HepG2 (cell line): ENCODE measurements around the gene HYCC1. TPM values are rescaled to one million over a fixed set of nuclear protein-coding genes. Genes with fewer than 3 reads are reported as not detected.

Experiments used
- ATAC-seq: fragments of 200-7000 bp; cut with Tn5 transposase; 3 replicates; pipeline ENCODE4 v1.9.1; 2020; ENCODE audit warnings: mild to moderate bottlenecking, moderate library complexity
- BruUV-seq: library from RNA; stranded (reverse); fragments of 400-500 nt; replicated peaks from 2 replicates; lab custom pipeline; 2021; lab: Mats Ljungman, UMichigan
- CTCF ChIA-PET: fragments of 300-600 bp; formaldehyde crosslinking; extraction: SDS; loops from one replicate; lab custom pipeline; 2021; ENCODE audit warnings: low total read pairs, inconsistent platforms, low intra/inter-chr PET ratio; lab: Yijun Ruan, JAX
- POLR2A ChIA-PET: fragments of 350-600 bp; sonication (Branson Sonifier 250); formaldehyde crosslinking; loops from one replicate; lab custom pipeline; 2020; ENCODE audit warnings: antibody characterized with exemption, inconsistent platforms; lab: Yijun Ruan, JAX
- DNase-seq: peaks from one replicate; pipeline ENCODE4 v3.0.0-alpha.2; 2015; ENCODE audit warnings: low spot score
- FAIRE-seq: peaks from 3 replicates; lab custom pipeline; 2011; peaks lifted over from hg19 to GRCh38; lab: Jason Lieb, UNC
- H2AFZ ChIP-seq: one replicate; pipeline ENCODE4 v1.6.1; 2011; ENCODE audit warnings: low read length, inconsistent platforms
- H3K27ac ChIP-seq: fragments of 300-600 bp; 3 replicates; pipeline ENCODE4 v1.8.0; 2011; ENCODE audit warnings: mixed run types, mild to moderate bottlenecking, mixed read lengths, low read length, inconsistent platforms; ENCODE audit not compliant: insufficient read depth; ENCODE audit errors: extremely low read length
- H3K27me3 ChIP-seq, 2 experiments: fragments of 200-600 bp in 1 of 2; 2 replicates in 1 of 2; 3 replicates in 1 of 2; pipeline versions ENCODE4 v1.6.0 to v1.8.0; 2011; ENCODE audit warnings: low read length in 2 of 2, mild to moderate bottlenecking in 2 of 2, moderate library complexity in 2 of 2, inconsistent platforms in 1 of 2; ENCODE audit not compliant: insufficient read depth in 2 of 2, control insufficient read depth in 1 of 2
- H3K36me3 ChIP-seq, 2 experiments: fragments of 200-600 bp in 1 of 2; replicated peaks in 1 of 2; 2 replicates in 1 of 2; 3 replicates in 1 of 2; pipeline versions ENCODE4 v1.5.1 to v1.8.0; 2011; ENCODE audit warnings: low read length in 2 of 2, inconsistent platforms in 1 of 2; ENCODE audit not compliant: insufficient read depth in 2 of 2, control insufficient read depth in 1 of 2
- H3K4me1 ChIP-seq: 2 replicates; pipeline ENCODE4 v1.5.1; 2012; ENCODE audit warnings: low read length, inconsistent platforms; ENCODE audit not compliant: insufficient read depth
- H3K4me2 ChIP-seq: 2 replicates; pipeline ENCODE4 v1.6.0; 2011; ENCODE audit warnings: low read depth, low read length, inconsistent platforms
- H3K4me3 ChIP-seq, 3 experiments: fragments of 200-600 bp in 1 of 3; sonication (generic), shearing (Covaris generic) in 1 of 3; replicated peaks in 1 of 3; 2 replicates each; pipeline ENCODE4 v1.5.1; 2011 to 2016; ENCODE audit warnings: low read length in 3 of 3, inconsistent platforms in 2 of 3, low read depth in 2 of 3, mild to moderate bottlenecking in 2 of 3, control low read depth in 1 of 3, mixed read lengths in 1 of 3; ENCODE audit not compliant: insufficient read depth in 1 of 3
- H3K79me2 ChIP-seq: one replicate; pipeline ENCODE4 v1.6.1; 2011; ENCODE audit warnings: low read length, inconsistent platforms; ENCODE audit not compliant: insufficient read depth
- H3K9ac ChIP-seq: 2 replicates; pipeline ENCODE4 v1.6.0; 2011; ENCODE audit warnings: mild to moderate bottlenecking, low read depth, low read length, inconsistent platforms; ENCODE audit not compliant: insufficient read depth
- H3K9me3 ChIP-seq: 2 replicates; pipeline ENCODE4 v1.5.1; 2012; ENCODE audit warnings: mild to moderate bottlenecking, low read length
- H4K20me1 ChIP-seq: 2 replicates; pipeline ENCODE4 v1.6.0; 2011; ENCODE audit warnings: inconsistent platforms, mild to moderate bottlenecking, low read length, moderate library complexity; ENCODE audit not compliant: insufficient read depth
- CCDC6 ChIP-seq: sonication (generic); formaldehyde crosslinking; IDR thresholded peaks from 2 replicates; pipeline ENCODE4 v1.8.1; 2022; ENCODE audit warnings: mild to moderate bottlenecking, missing genetic modification reagents, moderate library complexity
- GABPB1 ChIP-seq: IDR thresholded peaks from 2 replicates; pipeline ENCODE4 v1.6.1; 2016; ENCODE audit warnings: mild to moderate bottlenecking, missing genetic modification reagents, moderate library complexity, missing compliant biosample characterization
- STAG1 ChIP-seq: sonication (generic); formaldehyde crosslinking; IDR thresholded peaks from 2 replicates; pipeline ENCODE4 v1.4.0; 2020; ENCODE audit warnings: missing genetic modification reagents
- ZBTB7B ChIP-seq: sonication (generic); formaldehyde crosslinking; IDR thresholded peaks from 2 replicates; pipeline ENCODE4 v1.4.0; 2020; ENCODE audit warnings: missing genetic modification reagents
- ZFX ChIP-seq: sonication (generic); formaldehyde crosslinking; IDR thresholded peaks from 2 replicates; pipeline ENCODE4 v1.4.0; 2020; ENCODE audit warnings: mild to moderate bottlenecking, low read depth, missing genetic modification reagents, moderate library complexity
- ZNF138 ChIP-seq: sonication (generic); formaldehyde crosslinking; IDR thresholded peaks from 2 replicates; pipeline ENCODE4 v1.5.0; 2020; ENCODE audit warnings: mild to moderate bottlenecking, low read depth, missing genetic modification reagents
- ZNF224 ChIP-seq: sonication (generic); formaldehyde crosslinking; IDR thresholded peaks from 2 replicates; pipeline ENCODE4 v1.5.0; 2020; ENCODE audit warnings: mild to moderate bottlenecking, missing genetic modification reagents
- ZNF282 ChIP-seq: fragments of 450-650 bp; IDR thresholded peaks from 2 replicates; pipeline ENCODE4 v1.6.1; 2018; ENCODE audit not compliant: partially characterized antibody
- ZNF441 ChIP-seq: sonication (generic); formaldehyde crosslinking; IDR thresholded peaks from 2 replicates; pipeline ENCODE4 v1.7.0; 2021; ENCODE audit warnings: missing genetic modification reagents, borderline replicate concordance
- ZNF547 ChIP-seq: sonication (generic); formaldehyde crosslinking; IDR thresholded peaks from 2 replicates; pipeline ENCODE4 v1.5.1; 2020; ENCODE audit warnings: mild to moderate bottlenecking, missing genetic modification reagents
- ZNF605 ChIP-seq: sonication (generic); formaldehyde crosslinking; IDR thresholded peaks from 2 replicates; pipeline ENCODE4 v1.8.0; 2022; ENCODE audit warnings: mild to moderate bottlenecking, missing genetic modification reagents
- ZNF749 ChIP-seq: sonication (generic); formaldehyde crosslinking; IDR thresholded peaks from 2 replicates; pipeline ENCODE4 v1.8.0; 2022; ENCODE audit warnings: mild to moderate bottlenecking, missing genetic modification reagents, moderate library complexity, borderline replicate concordance
- ZNF777 ChIP-seq: sonication (generic); formaldehyde crosslinking; IDR thresholded peaks from 2 replicates; pipeline ENCODE4 v1.4.0; 2020; ENCODE audit warnings: missing genetic modification reagents
- WGBS: methylation state at CpG from one replicate; pipeline ENCODE4 v1.1.6; 2017; ENCODE audit warnings: low lambda C conversion rate; 5-methylcytosine and 5-hydroxymethylcytosine counted together
- in situ Hi-C: cut with HindIII; loops from 2 replicates; pipeline ENCODE4 v1.10.0; 2017; ENCODE audit warnings: low pct_unique_long_range_greater_than_20kb; ENCODE audit not compliant: extremely low pct_ligation_motif_present
- intact Hi-C: fragments of 100-400 bp; cut with micrococcal nuclease; formaldehyde crosslinking; loops from one replicate; pipeline ENCODE4 v1.10.0; 2022; ENCODE audit not compliant: unreplicated experiment
- polyA plus RNA-seq, 8 experiments: library from polyadenylated mRNA; depleted of rRNA in 3 of 8; stranded (reverse) in 7 of 8; unstranded in 1 of 8; fragments of >200 nt; fragmentation: Illumina TruSeq in 4 of 8; extraction: Trizol in 4 of 8; gene quantifications; 2 replicates each; pipeline versions ENCODE4 v1.2.1 to v1.2.3, GENCODE V29; 2011 to 2016; ENCODE audit warnings: low read depth in 4 of 8, missing spikeins in 1 of 8, mixed read lengths in 1 of 8; ENCODE audit not compliant: insufficient read depth in 1 of 8
- total RNA-seq, 5 experiments: library from RNA; depleted of rRNA; stranded (reverse); fragments of >200 nt; fragmentation: Illumina TruSeq; extraction: Trizol; gene quantifications; 2 replicates each; pipeline ENCODE4 v1.2.3, GENCODE V29; 2016; ENCODE audit warnings: low read depth in 1 of 5
- TF ChIP-seq, protein P1 (sequence below): sonication (generic); formaldehyde crosslinking; IDR thresholded peaks from 2 replicates; pipeline ENCODE4 v1.4.0; 2020; ENCODE audit warnings: missing genetic modification reagents
- TF ChIP-seq, protein P2 (sequence below): sonication (generic); formaldehyde crosslinking; conservative IDR thresholded peaks from 2 replicates; pipeline ENCODE4 v1.8.1; 2023; ENCODE audit warnings: missing genetic modification reagents
- TF ChIP-seq, protein P3 (sequence below): sonication (generic); formaldehyde crosslinking; IDR thresholded peaks from 2 replicates; pipeline ENCODE4 v1.4.0; 2020; ENCODE audit warnings: mild to moderate bottlenecking, missing genetic modification reagents
- TF ChIP-seq, protein P4 (sequence below): IDR thresholded peaks from 2 replicates; pipeline ENCODE4 v1.6.1; 2016; ENCODE audit warnings: low read depth, borderline replicate concordance

Gene HYCC1
- total and polyA plus RNA-seq, 2 of the 13 experiments (the other 11 are each of a cell fraction or from before 2014, with no cell fraction given) = 9.5 to 41.8 TPM

DNA sequence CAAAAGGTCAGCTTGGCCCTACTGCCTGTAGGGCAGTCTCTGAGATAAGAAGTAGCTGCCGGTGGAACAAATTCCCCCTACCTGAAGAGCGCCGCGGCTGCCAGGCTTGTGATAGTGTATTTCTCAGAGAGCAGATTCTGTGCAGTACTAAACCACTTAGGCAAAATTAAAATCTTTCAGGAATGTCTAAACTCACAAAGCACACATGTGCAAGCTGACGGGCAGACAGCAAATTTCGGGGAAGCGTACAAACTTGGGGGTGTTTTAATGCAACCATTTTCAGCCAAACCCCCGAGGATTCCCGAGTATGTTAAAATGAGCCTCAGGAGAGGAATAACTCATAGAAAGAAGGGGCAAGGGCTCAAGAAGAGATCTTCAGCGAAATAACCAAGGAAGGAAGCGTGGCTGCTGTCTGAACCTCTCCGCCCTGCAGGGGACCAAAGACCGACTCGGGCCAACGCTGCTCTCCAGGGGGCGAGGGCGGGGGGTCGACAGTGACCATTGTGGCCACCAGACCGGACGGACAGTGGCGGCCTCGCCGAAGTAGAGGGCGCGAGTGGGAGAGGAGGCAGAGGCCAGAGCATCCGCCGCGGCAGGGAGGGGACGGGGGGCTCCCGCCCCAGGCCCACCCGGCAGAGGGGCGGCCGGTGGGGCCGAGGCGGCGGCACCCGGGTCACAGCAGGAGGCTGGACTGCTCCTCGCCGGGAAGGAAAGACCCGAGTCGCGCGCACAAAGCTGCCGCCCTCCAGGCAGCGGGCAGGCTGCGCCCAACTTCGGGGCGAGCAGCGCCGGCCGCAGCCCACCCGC lies 819 bp downstream of the HYCC1 start:
- ChIA-PET CTCF (interaction anchor here (1.1 kb wide), 1 partner anchor 43 kb away, joined by 4 read pairs; no protein-coding TSS in a partner anchor), POLR2A (no interaction called here)
- FAIRE-seq = no peak
- H3K36me3 ChIP-seq = no peaks in the 10 kb centered on the region
- H4K20me1 ChIP-seq = peaks cover 6% of the 10 kb centered on the region; the same call in 1 of the 2 replicates
- peaks cover 65% of the 10 kb centered on the region for H3K4me1 ChIP-seq
- H3K79me2 ChIP-seq = peaks cover 36% of the 10 kb centered on the region
- no peaks in the 10 kb centered on the region for H3K9me3 ChIP-seq
- intact Hi-C loops = loop anchor here (5.0 kb wide), 2 partner anchors 459 to 571 kb away; partner anchors contain the start of gene IGF2BP3
- H3K4me2 ChIP-seq = peak overlapping the region; percentile 74
- peak overlapping the region; percentile 72 for H3K9ac ChIP-seq
- 2% methylated on average over 17 of the region's 52 CpGs for WGBS
- DNase-seq = peak; percentile 14
- H2AFZ ChIP-seq = no peak overlapping the region
- H3K4me3 ChIP-seq = peak overlapping the region; percentile 88 to 91 (median 88)
- peak overlapping the region; percentile 70 for H3K27ac ChIP-seq
- no peaks in the 10 kb centered on the region for H3K27me3 ChIP-seq
- peak; percentile 54 for ATAC-seq
- in situ Hi-C loops = no loop called here
- BruUV-seq = no TSS peak
- TF ChIP-seq ZNF224 = no peak
- 0 out of 2 replicates have a peak, but pooled peaks have one; percentile 9 for TF ChIP-seq STAG1 (CRISPR knock-in tag)
- TF ChIP-seq ZNF441 (CRISPR knock-in tag) = 0 out of 2 replicates have a peak, but pooled peaks have one; percentile 28
- peak; percentile 35; the same call in 1 of the 2 replicates for TF ChIP-seq ZNF605
- TF ChIP-seq, protein P1, sequence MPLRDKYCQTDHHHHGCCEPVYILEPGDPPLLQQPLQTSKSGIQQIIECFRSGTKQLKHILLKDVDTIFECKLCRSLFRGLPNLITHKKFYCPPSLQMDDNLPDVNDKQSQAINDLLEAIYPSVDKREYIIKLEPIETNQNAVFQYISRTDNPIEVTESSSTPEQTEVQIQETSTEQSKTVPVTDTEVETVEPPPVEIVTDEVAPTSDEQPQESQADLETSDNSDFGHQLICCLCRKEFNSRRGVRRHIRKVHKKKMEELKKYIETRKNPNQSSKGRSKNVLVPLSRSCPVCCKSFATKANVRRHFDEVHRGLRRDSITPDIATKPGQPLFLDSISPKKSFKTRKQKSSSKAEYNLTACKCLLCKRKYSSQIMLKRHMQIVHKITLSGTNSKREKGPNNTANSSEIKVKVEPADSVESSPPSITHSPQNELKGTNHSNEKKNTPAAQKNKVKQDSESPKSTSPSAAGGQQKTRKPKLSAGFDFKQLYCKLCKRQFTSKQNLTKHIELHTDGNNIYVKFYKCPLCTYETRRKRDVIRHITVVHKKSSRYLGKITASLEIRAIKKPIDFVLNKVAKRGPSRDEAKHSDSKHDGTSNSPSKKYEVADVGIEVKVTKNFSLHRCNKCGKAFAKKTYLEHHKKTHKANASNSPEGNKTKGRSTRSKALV = 0 out of 2 replicates have a peak, but pooled peaks have one; percentile 35
- no peak for TF ChIP-seq ZNF749 (CRISPR knock-in tag)
- TF ChIP-seq, protein P2, sequence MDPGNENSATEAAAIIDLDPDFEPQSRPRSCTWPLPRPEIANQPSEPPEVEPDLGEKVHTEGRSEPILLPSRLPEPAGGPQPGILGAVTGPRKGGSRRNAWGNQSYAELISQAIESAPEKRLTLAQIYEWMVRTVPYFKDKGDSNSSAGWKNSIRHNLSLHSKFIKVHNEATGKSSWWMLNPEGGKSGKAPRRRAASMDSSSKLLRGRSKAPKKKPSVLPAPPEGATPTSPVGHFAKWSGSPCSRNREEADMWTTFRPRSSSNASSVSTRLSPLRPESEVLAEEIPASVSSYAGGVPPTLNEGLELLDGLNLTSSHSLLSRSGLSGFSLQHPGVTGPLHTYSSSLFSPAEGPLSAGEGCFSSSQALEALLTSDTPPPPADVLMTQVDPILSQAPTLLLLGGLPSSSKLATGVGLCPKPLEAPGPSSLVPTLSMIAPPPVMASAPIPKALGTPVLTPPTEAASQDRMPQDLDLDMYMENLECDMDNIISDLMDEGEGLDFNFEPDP (CRISPR knock-in tag) = 0 out of 2 replicates have a peak, but pooled peaks have one; percentile 23
- no peak for TF ChIP-seq ZNF138 (CRISPR knock-in tag)
- peak; percentile 21; the same call in 1 of the 2 replicates for TF ChIP-seq ZBTB7B (CRISPR knock-in tag)
- TF ChIP-seq, protein P3, sequence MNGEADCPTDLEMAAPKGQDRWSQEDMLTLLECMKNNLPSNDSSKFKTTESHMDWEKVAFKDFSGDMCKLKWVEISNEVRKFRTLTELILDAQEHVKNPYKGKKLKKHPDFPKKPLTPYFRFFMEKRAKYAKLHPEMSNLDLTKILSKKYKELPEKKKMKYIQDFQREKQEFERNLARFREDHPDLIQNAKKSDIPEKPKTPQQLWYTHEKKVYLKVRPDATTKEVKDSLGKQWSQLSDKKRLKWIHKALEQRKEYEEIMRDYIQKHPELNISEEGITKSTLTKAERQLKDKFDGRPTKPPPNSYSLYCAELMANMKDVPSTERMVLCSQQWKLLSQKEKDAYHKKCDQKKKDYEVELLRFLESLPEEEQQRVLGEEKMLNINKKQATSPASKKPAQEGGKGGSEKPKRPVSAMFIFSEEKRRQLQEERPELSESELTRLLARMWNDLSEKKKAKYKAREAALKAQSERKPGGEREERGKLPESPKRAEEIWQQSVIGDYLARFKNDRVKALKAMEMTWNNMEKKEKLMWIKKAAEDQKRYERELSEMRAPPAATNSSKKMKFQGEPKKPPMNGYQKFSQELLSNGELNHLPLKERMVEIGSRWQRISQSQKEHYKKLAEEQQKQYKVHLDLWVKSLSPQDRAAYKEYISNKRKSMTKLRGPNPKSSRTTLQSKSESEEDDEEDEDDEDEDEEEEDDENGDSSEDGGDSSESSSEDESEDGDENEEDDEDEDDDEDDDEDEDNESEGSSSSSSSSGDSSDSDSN (CRISPR knock-in tag) = peak; percentile 16; the same call in 1 of the 2 replicates
- TF ChIP-seq, protein P4, sequence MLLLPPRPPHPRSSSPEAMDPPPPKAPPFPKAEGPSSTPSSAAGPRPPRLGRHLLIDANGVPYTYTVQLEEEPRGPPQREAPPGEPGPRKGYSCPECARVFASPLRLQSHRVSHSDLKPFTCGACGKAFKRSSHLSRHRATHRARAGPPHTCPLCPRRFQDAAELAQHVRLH (CRISPR knock-in tag) = no peak
- TF ChIP-seq ZFX (CRISPR knock-in tag) = peak; percentile 39; the same call in 1 of the 2 replicates
- 0 out of 2 replicates have a peak, but pooled peaks have one; percentile 8 for TF ChIP-seq ZNF547 (CRISPR knock-in tag)
- peak; percentile 24; the same call in 1 of the 2 replicates for TF ChIP-seq GABPB1 (CRISPR knock-in tag)
- TF ChIP-seq ZNF777 (CRISPR knock-in tag) = peak; percentile 51; the same call in 1 of the 2 replicates
- 0 out of 2 replicates have a peak, but pooled peaks have one; percentile 12 for TF ChIP-seq CCDC6 (CRISPR knock-in tag)
- no peak for TF ChIP-seq ZNF282
